ENCODE results near the gene MAP3K7. TPM values are rescaled to one million over a fixed set of nuclear protein-coding genes. Genes with fewer than 3 reads are reported as not detected.

Gene MAP3K7
- total and polyA plus RNA-seq, 2 donors from 2014 or later = 14.8 to 25.7 TPM

DNA sequence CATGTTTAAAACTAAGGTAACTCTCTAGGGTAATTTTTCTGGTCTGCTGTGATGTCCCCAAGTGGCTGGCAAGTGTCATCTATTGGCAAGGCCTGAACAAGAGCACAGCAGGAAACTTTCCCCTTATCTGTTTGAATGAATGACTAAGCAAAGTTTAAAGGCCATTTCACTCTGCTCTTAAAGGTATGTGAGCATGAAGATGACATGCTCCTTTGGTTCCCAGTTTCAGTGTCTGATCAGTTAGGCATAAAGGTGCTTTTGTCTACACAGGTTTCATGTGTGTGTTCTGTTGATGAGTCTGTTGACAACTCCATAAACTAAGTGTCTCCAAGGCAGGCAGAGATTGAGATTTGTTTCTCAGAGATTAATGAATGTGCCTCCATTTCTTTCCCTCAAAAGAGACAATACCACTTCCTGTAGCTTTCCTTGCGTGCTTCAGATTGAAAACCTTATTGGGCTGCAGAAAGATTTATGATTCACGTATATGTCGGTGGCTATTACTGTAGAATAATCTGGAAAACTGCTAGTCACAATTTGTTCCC lies 83.9 kb downstream of the MAP3K7 start:
- FAIRE-seq (no peak), DNase-seq (no peak)
- Histone ChIP-seq H3K4me3 (ENCODE audit: low read length in 3 of 3) (no peak overlapping the region), H3K9me3 (ENCODE audit: control insufficient read depth in 2 of 3, insufficient read depth in 1 of 3, low read length in 3 of 3) (no peaks in the 10 kb centered on the region), H3K27me3 (ENCODE audit: control insufficient read depth, insufficient read depth, low read length) (no peaks in the 10 kb centered on the region), H3K4me1 (ENCODE audit: control insufficient read depth in 2 of 3, insufficient read depth in 2 of 3, low read depth in 1 of 3, low read length in 3 of 3) (no peaks in the 10 kb centered on the region), H3K9ac (ENCODE audit: low read length in 3 of 3) (no peak overlapping the region), H3K36me3 (ENCODE audit: control insufficient read depth in 2 of 3, insufficient read depth in 3 of 3, low read length in 3 of 3) (no peaks in the 10 kb centered on the region), H3K27ac (ENCODE audit: low read depth in 2 of 2, low read length in 2 of 2) (no peak overlapping the region)
- TF ChIP-seq, protein P1, sequence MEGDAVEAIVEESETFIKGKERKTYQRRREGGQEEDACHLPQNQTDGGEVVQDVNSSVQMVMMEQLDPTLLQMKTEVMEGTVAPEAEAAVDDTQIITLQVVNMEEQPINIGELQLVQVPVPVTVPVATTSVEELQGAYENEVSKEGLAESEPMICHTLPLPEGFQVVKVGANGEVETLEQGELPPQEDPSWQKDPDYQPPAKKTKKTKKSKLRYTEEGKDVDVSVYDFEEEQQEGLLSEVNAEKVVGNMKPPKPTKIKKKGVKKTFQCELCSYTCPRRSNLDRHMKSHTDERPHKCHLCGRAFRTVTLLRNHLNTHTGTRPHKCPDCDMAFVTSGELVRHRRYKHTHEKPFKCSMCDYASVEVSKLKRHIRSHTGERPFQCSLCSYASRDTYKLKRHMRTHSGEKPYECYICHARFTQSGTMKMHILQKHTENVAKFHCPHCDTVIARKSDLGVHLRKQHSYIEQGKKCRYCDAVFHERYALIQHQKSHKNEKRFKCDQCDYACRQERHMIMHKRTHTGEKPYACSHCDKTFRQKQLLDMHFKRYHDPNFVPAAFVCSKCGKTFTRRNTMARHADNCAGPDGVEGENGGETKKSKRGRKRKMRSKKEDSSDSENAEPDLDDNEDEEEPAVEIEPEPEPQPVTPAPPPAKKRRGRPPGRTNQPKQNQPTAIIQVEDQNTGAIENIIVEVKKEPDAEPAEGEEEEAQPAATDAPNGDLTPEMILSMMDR (IDR thresholded peaks at IDR 0.05; ENCODE audit: borderline replicate concordance, extremely low read depth, insufficient read depth) = no peak
- intact Hi-C loops (cut with DNase I) = no loop called here

DNA sequence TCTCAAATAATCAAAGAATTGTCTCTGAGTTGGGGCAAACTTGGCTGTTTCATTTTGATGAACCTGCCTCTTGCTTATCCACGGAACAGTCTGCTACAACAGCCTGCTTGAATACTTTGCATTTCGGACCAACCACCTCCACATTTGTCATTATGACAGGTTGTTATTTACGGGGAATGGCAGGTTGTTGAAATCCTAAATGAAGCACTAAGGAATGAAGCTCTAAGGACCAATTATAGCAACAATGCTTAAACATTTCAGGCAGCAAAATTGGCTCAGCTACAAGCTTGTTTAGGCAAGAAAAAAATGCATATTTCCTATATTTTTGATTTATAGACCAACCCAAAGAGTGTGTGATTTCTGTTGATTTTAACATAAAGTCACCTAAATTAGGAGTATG lies 84.5 kb downstream of the MAP3K7 start:
- Histone ChIP-seq H3K27ac (ENCODE audit: low read depth in 2 of 2, low read length in 2 of 2) (no peak overlapping the region), H3K4me3 (ENCODE audit: low read length in 3 of 3) (no peak overlapping the region), H3K36me3 (ENCODE audit: control insufficient read depth in 2 of 3, insufficient read depth in 3 of 3, low read length in 3 of 3) (no peaks in the 10 kb centered on the region), H3K9ac (ENCODE audit: low read length in 3 of 3) (no peak overlapping the region), H3K27me3 (ENCODE audit: control insufficient read depth, insufficient read depth, low read length) (no peaks in the 10 kb centered on the region), H3K9me3 (ENCODE audit: control insufficient read depth in 2 of 3, insufficient read depth in 1 of 3, low read length in 3 of 3) (no peaks in the 10 kb centered on the region), H3K4me1 (ENCODE audit: control insufficient read depth in 2 of 3, insufficient read depth in 2 of 3, low read depth in 1 of 3, low read length in 3 of 3) (no peaks in the 10 kb centered on the region)
- intact Hi-C loops (cut with DNase I) = no loop called here
- DNase-seq (no peak), FAIRE-seq (no peak)
- TF ChIP-seq, protein P1 (IDR thresholded peaks at IDR 0.05; ENCODE audit: borderline replicate concordance, extremely low read depth, insufficient read depth) = no peak

DNA sequence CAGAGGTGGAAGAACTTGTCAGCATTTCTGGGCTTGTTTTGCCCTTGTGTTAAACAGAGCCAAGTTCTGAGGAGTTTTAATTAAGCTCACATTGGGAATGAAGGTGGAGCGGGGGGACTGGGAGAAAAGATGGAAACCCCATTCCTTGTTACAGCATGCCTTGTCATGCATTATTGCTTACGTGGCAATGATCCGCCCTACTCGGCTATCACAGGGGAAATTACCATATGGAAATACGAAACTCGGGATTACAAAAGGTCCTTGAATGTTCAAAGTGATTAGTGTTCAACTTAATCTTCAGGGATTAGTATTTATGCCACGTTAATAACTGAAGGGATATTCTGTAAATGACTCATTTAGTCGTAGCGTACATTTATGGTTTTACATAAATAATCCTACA lies 86.4 kb downstream of the MAP3K7 start:
- Histone ChIP-seq H3K9ac (ENCODE audit: low read length in 3 of 3) (no peak overlapping the region), H3K9me3 (ENCODE audit: control insufficient read depth in 2 of 3, insufficient read depth in 1 of 3, low read length in 3 of 3) (no peaks in the 10 kb centered on the region), H3K27me3 (ENCODE audit: control insufficient read depth, insufficient read depth, low read length) (no peaks in the 10 kb centered on the region), H3K4me3 (ENCODE audit: low read length in 3 of 3) (no peak overlapping the region), H3K4me1 (ENCODE audit: control insufficient read depth in 2 of 3, insufficient read depth in 2 of 3, low read depth in 1 of 3, low read length in 3 of 3) (no peaks in the 10 kb centered on the region), H3K36me3 (ENCODE audit: control insufficient read depth in 2 of 3, insufficient read depth in 3 of 3, low read length in 3 of 3) (no peaks in the 10 kb centered on the region), H3K27ac (ENCODE audit: low read depth in 2 of 2, low read length in 2 of 2) (no peak overlapping the region)
- DNase-seq (no peak), FAIRE-seq (no peak)
- TF ChIP-seq, protein P1 (IDR thresholded peaks at IDR 0.05; ENCODE audit: borderline replicate concordance, extremely low read depth, insufficient read depth) = no peak
- intact Hi-C loops (cut with DNase I) = no loop called here

DNA sequence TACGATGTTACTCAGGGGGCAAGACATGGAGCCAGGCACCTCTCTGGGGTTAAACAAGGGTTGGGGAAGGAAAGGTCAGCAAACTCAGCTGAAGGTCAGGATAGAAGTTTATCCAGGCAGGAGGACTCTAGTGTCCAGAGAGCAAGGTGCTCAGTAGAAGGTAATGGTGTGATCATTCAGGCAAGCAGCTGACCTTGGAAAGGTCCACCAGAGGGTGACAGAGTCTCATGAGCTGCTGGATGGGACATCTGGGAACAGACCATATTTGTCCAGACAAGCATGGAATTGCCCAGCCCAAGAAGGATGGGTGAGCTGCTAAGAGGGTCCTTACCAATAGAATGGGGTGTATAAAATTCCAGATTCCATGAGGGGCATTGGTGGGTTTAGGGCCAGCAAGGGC lies 89.5 kb downstream of the MAP3K7 start:
- DNase-seq = no peak
- intact Hi-C loops (cut with DNase I) = no loop called here
- H3K4me1 ChIP-seq (ENCODE audit: control insufficient read depth in 2 of 3, insufficient read depth in 2 of 3, low read depth in 1 of 3, low read length in 3 of 3) = no peaks in the 10 kb centered on the region
- H3K36me3 ChIP-seq (ENCODE audit: control insufficient read depth in 2 of 3, insufficient read depth in 3 of 3, low read length in 3 of 3) = no peaks in the 10 kb centered on the region
- TF ChIP-seq, protein P1 (IDR thresholded peaks at IDR 0.05; ENCODE audit: borderline replicate concordance, extremely low read depth, insufficient read depth) = no peak
- H3K4me3 ChIP-seq (ENCODE audit: low read length in 3 of 3) = no peak overlapping the region
- H3K27ac ChIP-seq (ENCODE audit: low read depth in 2 of 2, low read length in 2 of 2) = no peak overlapping the region
- H3K9me3 ChIP-seq (ENCODE audit: control insufficient read depth in 2 of 3, insufficient read depth in 1 of 3, low read length in 3 of 3) = no peaks in the 10 kb centered on the region
- H3K9ac ChIP-seq (ENCODE audit: low read length in 3 of 3) = no peak overlapping the region
- no peaks in the 10 kb centered on the region for H3K27me3 ChIP-seq (ENCODE audit: control insufficient read depth, insufficient read depth, low read length)
- no peak for FAIRE-seq

Data from kidney (tissue), 14 donors.